Activated CD8-positive, alpha-beta memory T cell treated with anti-CD3 and anti-CD28 coated beads for 36 hours (primary cell): Measurements from ENCODE around the gene RANBP3. TPM values are rescaled to one million over a fixed set of nuclear protein-coding genes. Genes with fewer than 3 reads are reported as not detected.
"Not testable (repeated sequence)": the region's sequence is repeated elsewhere in the genome, so short reads cannot be mapped to it uniquely, and the experiment has no call there.

Source experiments
- CTCF ChIA-PET: fragments of 350-600 bp; sonication (Branson Sonifier 250); formaldehyde crosslinking; loops from one replicate; lab custom pipeline; 2021; ENCODE audit warnings: antibody characterized with exemption; lab: Charles Lee
- POLR2A ChIA-PET: fragments of 350-600 bp; sonication (Branson Sonifier 250); formaldehyde crosslinking; loops from one replicate; lab custom pipeline; 2021; ENCODE audit warnings: antibody characterized with exemption; lab: Charles Lee
- total RNA-seq, 2 experiments: library from RNA; stranded (reverse); gene quantifications; one replicate each; pipeline ENCODE4 v1.2.3, GENCODE V29; 2021

The RANBP3 gene
- total RNA-seq, 2 experiments from 2014 or later, result 98.8 to 104 TPM

- ChIA-PET CTCF (interaction anchor here (4.6 kb wide), 1 partner anchor 89 kb away, joined by 32 read pairs; the partner anchor contains the start of gene NRTN), POLR2A (no interaction called here)
Measured at GRCh38 chr19:5892772-5893275, 85.1 kb downstream of the RANBP3 start.

DNA sequence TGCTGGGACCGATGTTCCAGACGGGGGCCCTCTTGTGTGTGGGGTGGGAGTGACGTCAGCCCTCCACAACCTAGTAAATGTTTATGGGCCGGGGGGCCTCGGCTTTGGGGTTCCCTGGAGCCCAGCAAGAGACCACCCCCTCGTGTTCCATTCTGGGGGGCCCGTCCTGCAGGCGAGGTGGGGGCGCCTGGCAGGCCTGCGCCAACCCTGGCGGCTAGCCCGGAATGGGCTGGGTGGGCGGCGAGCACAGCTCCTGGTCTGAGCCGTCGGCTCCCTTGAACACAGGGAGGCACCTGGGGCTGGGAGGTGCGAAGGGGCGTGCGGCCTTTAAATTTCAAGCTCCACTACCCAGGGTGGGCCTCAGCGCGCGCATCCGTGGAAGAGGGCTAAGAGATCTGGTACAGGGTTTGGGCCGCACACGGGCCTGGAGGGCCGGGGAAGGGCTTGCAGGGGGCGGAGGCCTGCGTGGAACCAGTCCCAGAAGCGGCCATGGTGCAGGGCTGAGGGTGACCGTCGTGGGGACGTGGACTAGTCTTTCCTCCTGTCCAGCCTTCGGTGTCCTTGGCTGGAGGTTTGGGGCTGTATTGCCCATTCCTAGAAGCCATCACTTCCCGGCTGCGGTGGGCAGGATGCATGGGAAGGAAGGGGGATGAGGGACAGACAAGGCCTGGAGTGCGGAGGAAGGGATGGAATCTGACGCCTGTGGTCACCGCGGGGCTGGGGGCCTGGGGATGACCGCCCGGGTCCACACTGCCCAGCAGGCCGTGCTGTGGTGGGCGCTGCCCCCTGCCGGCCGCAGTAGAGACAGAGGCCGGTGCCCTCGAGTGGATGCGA lies 85.8 kb downstream of the RANBP3 start:
- ChIA-PET POLR2A (no interaction called here), CTCF (interaction anchor here (1.7 to 4.6 kb wide), 2 partner anchors 9 to 88 kb away, joined by 6 to 32 read pairs; partner anchors contain the start of gene NRTN)

- ChIA-PET POLR2A (interaction anchor here (0.7 kb wide), 1 partner anchor 87 kb away, joined by 3 read pairs; no protein-coding TSS in a partner anchor), CTCF (interaction anchor here (1.7 to 4.6 kb wide), 2 partner anchors 9 to 88 kb away, joined by 6 to 32 read pairs; partner anchors contain the start of gene NRTN)
Measured at GRCh38 chr19:5891572-5891937, 86.4 kb downstream of the RANBP3 start.

GRCh38 chr19:5890099-5890498 lies 87.8 kb downstream of the RANBP3 start:
- ChIA-PET CTCF (interaction anchor here (4.6 kb wide), 1 partner anchor 86 kb away, joined by 32 read pairs; the partner anchor contains the start of gene NRTN), POLR2A (no interaction called here)

DNA sequence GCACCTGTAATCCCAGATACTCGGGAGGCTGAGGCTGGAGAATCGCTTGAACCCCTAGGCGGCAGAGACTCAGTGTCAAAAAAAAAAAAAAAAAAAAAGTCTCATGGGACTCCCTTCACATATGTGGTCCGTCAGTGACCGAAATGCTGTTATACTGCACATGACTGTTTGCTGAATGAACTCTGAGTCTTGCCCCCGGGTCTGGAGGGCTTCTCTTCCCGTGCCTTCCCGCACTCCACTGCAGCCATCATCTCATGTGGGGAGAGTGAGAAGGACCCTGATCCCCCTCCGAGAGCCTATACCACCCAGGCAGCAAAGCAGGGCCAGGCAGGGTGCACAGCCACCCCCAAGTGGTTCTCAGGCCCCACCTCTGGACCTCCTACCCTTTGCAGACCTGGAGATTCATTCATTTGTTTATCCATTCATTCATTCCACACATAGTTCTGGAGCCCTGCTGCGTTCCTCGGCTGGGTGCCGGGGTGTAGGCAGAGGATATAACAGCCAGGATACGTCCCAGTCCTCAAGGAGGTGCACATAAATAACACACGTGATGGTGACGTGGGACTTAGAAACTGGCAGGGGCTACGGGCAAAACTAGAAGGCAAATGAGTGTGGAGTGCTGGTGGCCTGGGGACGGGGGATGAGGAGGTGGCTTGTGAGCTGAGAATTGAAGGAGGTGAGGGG lies 88.5 kb downstream of the RANBP3 start:
- POLR2A ChIA-PET, result no interaction called here

DNA sequence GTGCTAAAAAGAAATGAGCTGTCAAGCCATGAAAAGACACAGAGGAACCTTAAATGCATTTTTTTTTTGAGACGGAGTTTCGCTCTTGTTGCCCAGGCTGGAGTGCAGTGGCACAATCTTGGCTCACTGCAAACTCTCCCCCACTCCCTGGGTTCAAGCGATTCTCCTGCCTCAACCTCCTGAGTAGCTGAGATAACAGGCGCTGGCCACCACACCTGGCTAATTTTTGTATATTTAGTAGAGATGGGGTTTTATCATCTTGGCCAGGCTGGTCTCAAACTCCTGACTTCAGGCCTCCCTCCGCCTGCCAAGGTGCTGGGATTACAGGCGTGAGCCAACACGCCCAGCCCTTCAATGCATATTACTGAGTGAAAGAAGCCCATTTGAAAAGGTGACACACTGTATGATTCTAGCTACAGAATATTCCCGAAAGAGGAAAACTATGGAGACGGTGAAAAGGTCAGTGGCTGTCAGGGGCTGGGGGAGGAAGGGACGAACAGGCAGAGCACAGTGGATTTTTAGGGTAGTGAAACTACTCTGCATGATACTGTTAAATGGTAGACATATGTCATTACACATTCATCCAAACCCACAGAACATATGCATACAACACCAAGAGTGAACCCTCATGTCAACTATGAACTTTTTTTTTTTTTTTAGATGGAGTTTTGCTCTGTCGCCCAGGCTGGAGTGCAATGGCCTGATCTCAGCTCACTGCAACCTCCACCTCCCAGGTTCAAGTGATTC lies 93.7 kb downstream of the RANBP3 start:
- POLR2A ChIA-PET, CTCF ChIA-PET: not testable (repeated sequence)

More for the DNA sequence above, 88.5 kb downstream of the RANBP3 start:
- CTCF ChIA-PET, result interaction anchor here (0.7 to 4.6 kb wide), 4 partner anchors 16 to 508 kb away, joined by 3 to 32 read pairs (median 4); partner anchors contain the start of gene NRTN

GRCh38 chr19:5883157-5883873 lies 94.6 kb downstream of the RANBP3 start:
- POLR2A ChIA-PET, CTCF ChIA-PET: not testable (repeated sequence)

DNA sequence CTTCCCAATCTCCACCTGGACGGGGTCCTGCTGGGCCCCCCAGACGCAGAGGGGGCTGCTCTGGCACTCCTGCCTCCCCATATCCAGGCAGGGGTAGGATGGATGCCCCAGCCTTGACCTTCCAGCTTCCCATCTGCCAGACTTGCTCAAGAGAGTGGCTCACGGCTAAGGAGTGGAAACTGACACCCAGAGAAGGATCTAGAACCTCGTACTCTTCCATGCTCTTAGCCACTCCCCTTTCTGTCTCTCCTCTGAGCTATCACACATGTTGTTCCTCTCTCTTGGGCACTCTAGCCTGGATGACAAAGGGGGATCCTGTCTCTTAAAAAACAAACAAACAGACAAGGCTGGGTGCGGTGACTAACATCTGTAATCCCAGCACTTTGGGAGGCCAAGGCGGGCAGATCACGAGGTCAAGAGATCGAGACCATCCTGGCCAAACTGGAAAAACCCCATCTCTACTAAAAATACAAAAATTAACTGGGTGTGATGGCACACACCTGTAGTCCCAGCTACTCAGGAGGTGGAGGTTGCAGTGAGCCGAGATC lies 95.4 kb downstream of the RANBP3 start:
- ChIA-PET POLR2A (no interaction called here), CTCF (no interaction called here)

DNA sequence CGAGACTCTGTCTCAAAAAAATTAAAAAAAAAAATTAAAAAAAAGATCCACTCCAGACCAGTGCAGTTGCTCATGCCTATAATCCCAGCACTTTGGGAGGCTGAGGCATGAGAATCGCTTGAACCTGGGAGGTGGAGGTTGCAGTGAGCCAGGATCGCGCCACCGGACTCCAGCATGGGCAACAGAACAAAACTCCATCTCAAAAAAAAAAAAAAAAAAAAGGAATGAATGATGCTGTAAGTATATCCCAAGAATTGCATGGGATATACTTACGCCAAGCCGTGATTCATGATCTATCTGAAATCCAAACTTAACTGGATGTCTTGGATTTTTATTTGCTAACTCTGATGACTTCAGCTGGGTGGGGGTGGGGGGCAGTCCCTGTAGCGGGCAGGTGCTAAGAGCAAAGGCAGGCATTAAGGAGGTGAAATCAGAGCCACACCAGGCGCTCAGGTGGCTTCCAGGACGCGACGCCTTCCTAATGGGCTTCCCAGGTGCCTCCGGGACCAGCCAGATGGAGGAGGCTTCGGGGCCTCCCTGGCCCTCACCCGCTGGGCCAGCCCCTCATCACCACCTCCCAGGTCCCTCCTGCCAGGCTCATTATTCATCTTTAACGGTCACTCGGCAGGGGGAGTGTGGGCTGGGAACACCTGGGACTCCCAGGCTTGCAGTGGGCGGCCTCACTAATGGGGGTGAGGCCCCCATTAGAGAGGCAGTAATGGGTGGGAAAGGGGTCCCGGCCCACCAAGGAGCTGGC lies 96.2 kb downstream of the RANBP3 start:
- ChIA-PET POLR2A (no interaction called here), CTCF (interaction anchor here (0.7 kb wide), 1 partner anchor 459 kb away, joined by 3 read pairs; no protein-coding TSS in a partner anchor)

- POLR2A ChIA-PET, result no interaction called here
- CTCF ChIA-PET, result no interaction called here
Measured at GRCh38 chr19:5880604-5881078, 97.3 kb downstream of the RANBP3 start.

GRCh38 chr19:5880196-5880595 lies 97.7 kb downstream of the RANBP3 start:
- CTCF ChIA-PET, result no interaction called here
- POLR2A ChIA-PET, result no interaction called here

DNA sequence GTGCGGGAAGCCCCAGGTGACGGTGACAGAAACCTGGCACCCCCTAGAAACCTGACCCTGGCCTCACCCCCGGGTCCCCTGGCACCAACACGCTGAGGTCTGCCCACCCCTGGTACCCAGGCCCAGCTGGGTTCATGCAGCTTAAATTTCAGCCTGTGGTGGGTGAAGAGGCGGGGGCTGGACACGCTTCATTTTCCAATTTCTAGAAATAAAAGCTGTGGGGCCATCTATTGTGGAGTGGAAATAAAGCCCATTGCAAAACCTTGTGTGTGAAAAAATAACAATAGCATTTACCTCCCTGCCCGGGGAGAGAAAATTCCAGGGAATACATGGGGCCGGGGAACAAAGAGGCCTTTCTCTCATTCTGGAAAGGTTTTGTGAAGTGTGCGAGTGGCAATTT lies 100.1 kb downstream of the RANBP3 start:
- POLR2A ChIA-PET, result no interaction called here
- CTCF ChIA-PET, result interaction anchor here (1.2 kb wide), 1 partner anchor 50 kb away, joined by 3 read pairs; no protein-coding TSS in a partner anchor

GRCh38 chr19:5877427-5877826 lies 100.5 kb downstream of the RANBP3 start:
- ChIA-PET POLR2A (no interaction called here), CTCF (no interaction called here)

DNA sequence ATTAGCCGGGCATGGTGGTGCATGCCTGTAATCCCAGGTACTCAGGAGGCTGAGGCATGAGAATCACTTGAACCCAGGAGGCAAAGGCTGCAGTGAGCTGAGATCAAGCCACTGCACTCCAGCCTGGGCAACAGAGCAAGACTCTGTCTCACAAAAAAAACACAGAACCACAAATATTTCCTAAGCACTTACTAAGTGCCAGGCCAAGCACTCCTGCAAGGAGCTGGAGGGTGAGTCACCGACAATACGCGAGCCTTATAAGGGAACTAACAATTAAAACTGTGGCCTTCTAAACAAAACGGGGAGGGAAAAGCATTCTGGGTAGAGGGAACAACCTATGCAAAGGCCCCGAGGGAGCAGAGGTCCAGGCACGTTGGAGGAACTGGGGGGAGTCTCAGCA lies 103.4 kb downstream of the RANBP3 start:
- CTCF ChIA-PET, result interaction anchor here (0.7 kb wide), 1 partner anchor 1371 kb away, joined by 4 read pairs; no protein-coding TSS in a partner anchor
- POLR2A ChIA-PET, result not testable (repeated sequence)

GRCh38 chr19:5873617-5874199 lies 104.2 kb downstream of the RANBP3 start:
- CTCF ChIA-PET, result interaction anchor here (0.5 kb wide), 1 partner anchor 15 kb away, joined by 3 read pairs; no protein-coding TSS in a partner anchor

DNA sequence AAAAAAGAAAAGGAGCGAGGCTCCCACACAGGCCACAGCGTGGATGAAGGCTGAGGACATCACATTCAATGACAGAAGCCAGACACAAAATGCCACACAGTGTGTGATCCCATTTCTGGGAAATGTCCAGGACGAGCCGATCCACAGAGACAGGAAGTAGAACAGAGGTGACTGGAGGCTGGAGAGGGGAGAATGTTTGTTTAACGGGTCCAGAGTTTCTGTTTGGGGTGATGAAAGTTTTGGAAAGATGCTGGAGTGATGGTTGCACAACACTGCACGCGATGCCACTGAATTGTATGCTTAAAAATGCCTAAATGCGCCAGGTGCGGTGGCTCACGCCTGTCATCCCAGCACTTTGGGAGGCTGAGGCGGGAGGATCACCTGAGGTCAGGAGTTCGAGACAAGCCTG lies 107.0 kb downstream of the RANBP3 start:
- CTCF ChIA-PET, result no interaction called here
- POLR2A ChIA-PET, result no interaction called here

More at GRCh38 chr19:5873617-5874199, 104.2 kb downstream of the RANBP3 start:
- POLR2A ChIA-PET, result no interaction called here
